NCI-H2081 (cell line): ENCODE data around the gene MLST8.
"Not testable (repeated sequence)": the region's sequence is repeated elsewhere in the genome, so short reads cannot be mapped to it uniquely, and the experiment has no call there.

Experiments used
- DNase-seq, 2 experiments: peaks; one replicate each; lab custom pipeline; 2025; lab: John Stamatoyannopoulos, UW

Gene MLST8

DNA sequence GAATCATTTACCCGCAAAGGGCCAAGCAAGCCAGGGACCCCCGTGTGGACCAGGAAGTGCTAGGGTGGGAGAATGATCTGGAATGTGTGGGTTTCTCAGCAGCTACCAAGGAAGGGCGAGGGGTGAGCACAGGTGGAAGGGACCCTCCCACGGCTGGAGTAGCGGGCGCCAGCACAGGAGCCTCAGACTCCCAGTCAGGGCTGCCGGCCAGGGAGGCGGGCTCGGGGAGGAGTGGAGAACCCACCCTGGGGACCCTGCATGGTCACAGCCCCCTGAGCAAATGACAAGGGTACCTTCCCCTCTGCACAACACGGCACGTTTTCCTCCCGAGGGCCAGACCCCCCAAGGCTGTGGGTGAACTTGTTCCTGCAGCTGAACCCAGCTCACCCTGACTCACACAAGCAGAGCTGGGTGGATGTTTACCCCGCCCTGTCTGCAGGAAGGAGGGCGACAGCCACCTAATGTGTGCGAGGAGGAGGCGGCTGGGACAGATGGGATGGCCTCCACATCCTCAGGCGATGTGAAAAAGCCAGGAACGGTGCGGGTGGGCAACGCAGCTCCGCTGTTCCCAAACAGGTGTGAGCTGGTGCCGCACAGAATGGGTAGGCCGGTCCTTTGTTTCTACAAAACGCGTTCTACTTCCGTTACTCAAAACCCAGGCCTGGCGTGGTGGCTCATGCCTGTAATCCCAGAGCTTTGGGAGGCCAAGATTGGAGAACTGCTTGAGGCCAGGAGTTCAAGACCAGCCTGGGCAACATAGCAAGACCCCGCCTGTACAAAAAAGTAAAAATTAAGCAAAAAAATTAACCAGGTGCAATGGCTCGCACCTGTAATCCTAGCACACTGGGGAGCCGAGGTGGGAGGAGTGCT, 39.9 kb downstream of the MLST8 start:
- DNase-seq, result no peak

- DNase-seq, result no peak
These were observed 41.1 kb downstream of the MLST8 start for GRCh38 chr16:2246301-2246885.

DNA sequence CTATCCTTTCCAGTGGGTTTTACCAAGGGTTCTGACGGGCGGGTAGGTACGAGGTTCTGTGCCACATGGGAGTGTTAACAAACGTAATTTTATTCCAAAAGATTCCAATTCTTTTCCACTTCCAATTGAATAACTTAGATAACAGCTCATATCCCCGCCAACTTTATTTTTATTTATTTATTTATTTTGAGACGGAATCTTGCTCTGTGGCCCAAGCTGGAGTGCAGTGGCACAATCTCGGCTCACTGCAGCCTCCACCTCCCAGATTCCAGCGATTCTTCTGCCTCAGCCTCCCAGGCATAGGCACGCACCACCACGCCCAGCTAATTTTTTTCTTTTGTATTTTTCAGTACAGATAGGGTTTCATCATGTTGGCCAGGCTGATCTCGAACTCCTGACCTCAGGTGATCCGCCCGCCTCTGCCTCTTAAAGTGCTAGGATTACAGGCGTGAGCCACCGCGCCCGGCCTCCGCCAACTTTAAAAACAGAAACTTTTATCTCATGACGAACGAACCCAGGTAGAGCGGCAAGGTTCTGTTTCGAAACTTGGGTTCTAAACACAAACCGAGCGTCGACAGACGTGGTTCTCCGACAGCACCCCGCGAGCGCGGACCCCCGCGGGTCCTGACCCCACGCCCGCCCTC, 45.5 kb downstream of the MLST8 start:
- no peak for DNase-seq

DNA sequence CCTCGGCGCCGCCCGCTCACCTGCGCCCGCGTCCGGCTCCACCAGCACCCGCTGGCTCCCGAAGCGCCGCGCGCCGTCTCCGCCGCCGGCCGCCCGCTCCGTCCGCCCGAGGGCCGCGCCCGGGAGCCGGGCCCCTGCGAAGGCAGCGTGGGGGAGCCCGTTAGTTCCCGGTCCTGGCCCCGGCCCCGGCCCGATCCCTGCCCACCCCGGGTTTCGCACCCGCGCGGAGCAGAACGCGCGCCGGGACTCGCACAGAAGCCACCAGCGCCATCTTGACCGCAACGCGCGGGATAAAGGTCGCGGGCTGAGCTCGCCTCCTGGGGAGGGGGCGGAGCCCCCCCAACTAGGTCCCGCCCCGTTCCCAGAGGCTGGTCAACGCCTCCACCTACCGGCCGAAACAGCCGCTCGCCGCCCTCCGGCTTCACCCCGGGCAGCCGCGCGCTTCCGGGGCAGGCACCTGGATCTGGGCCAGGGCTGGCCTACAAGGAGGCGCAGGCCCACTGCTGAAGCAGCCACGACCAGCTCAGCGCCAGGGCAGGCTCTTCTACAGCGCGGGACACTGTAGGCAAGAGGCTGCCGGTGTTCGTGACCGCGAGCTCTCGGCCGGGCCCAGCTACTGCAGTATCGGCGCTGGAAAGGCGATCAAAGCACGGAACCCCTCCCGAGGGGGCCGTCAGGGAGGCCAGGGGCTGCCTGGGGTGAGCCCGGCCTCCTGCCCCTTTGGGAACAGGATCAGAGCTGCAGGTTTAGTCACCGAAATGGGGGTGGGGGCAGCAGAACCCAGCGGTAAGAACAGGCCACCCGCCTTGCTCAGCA, 46.2 kb downstream of the MLST8 start, which contains the start of gene ECI1:
Gene ECI1, minus strand, starts transcription at position 292 of the 816 bp plus-strand sequence. Its CDS starts 21 bp downstream, at position 271.
- peak; percentile 86 to 90 for DNase-seq

- no peak for DNase-seq
These were observed 47.5 kb downstream of the MLST8 start for GRCh38 chr16:2252806-2253148.

DNA sequence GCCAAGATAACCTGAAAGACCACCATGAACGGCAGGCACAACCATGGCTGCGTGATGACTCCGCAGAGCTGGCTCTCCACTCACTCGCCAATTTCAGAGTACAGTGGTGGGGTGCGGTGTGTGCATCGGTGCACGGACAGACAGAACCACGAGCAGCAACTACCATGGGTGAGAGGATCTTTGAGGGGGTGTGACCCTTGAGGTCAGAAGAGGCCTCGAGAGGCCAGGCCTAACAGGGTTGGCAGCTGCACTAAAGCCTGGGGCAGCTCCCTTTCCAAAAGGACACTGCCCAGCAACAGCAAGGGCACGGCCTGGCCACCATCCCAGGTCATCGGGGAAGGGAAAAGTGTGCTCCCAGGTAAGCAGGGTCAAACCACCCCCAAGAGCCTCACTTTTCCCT, 48.0 kb downstream of the MLST8 start:
- DNase-seq, result no peak

DNA sequence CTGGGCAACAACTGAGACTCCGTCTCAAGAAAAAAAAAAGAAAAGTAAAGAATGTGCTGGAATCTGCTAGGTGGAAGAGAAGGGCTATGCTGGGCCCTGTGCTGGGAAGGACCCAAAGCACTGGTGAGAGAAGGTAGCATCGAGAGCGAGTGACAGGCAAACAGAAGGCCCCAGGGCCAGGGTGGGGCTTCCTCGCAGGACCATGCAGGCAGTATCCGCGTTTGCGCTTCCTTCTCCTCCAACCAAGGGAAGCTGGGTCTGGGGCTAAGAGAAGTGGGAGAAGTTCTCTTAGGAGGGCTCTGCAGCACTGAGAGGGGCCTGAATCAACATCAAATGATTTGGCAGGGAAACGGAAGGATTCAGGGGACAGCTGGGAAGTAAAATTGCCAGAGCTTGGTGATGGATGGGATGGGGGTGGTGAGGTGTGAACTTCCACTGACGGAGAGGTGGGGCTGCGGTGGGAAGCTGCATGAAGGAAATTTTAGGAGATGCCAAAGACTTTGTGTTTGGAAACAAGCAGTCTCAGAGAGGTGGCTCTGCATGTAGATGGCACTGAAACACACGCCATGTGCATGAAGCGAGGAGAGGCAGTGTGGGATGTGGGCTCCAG, 51.4 kb downstream of the MLST8 start:
- DNase-seq, result no peak

DNA sequence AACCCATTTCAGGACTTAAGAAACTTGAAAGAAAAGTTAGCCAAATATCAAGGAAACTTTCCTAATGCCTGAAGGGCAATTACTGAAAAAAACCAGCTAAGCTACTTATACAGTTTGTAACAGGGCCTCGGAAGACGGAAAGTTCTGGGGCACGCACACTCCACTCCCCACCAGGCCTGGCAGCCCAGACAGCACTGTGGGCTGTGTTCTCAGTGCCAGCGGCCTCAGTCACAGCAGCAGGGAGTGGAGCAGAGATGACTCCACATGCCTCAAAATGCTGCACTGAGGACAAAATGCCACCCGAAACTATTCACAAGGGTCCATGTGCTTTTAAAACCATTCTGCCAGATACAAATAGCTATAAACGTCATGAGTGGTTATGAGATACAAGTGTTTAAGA, 52.5 kb downstream of the MLST8 start:
- no peak for DNase-seq

- DNase-seq, result not testable (repeated sequence)
These were observed 53.3 kb downstream of the MLST8 start for GRCh38 chr16:2258530-2258929.
